ENCODE measurements around the gene APOA5. TPM values are rescaled to one million over a fixed set of nuclear protein-coding genes. Genes with fewer than 3 reads are reported as not detected.

The APOA5 gene
- total and polyA plus RNA-seq, 2 experiments from 2014 or later = 0.18 to 0.35 TPM

Other genes with a start within 250 kb of the APOA5 start
- 17.6 and 24.8 TPM in 2 replicates for gene BUD13, start 18.9 kb downstream of the APOA5 start, total RNA-seq (2014; rRNA removed; shearing (Covaris generic))
- gene BUD13, start 18.9 kb downstream of the APOA5 start, polyA plus RNA-seq (2016; fragmentation: Nextera tagmentation; extraction: Ambion mirVana) = 13.4 and 17.0 TPM in 2 replicates
- 52.0 and 96.7 TPM in 2 replicates for gene ZPR1, start 3.9 kb downstream of the APOA5 start, total RNA-seq (2014; rRNA removed; shearing (Covaris generic))
- gene ZPR1, start 3.9 kb downstream of the APOA5 start, polyA plus RNA-seq (2016; fragmentation: Nextera tagmentation; extraction: Ambion mirVana) = 46.8 and 55.4 TPM in 2 replicates
- gene APOA4, start 31.4 kb upstream of the APOA5 start, total RNA-seq (2014; rRNA removed; shearing (Covaris generic)) = not detected in 2 replicates
- gene APOA4, start 31.4 kb upstream of the APOA5 start, polyA plus RNA-seq (2016; fragmentation: Nextera tagmentation; extraction: Ambion mirVana) = not detected in 2 replicates
- gene APOC3, start 38.0 kb upstream of the APOA5 start, total RNA-seq (2014; rRNA removed; shearing (Covaris generic)) = not detected in 2 replicates
- not detected in 2 replicates for gene APOC3, start 38.0 kb upstream of the APOA5 start, polyA plus RNA-seq (2016; fragmentation: Nextera tagmentation; extraction: Ambion mirVana)
- gene APOA1, start 45.7 kb upstream of the APOA5 start, total RNA-seq (2014; rRNA removed; shearing (Covaris generic)) = not detected in 2 replicates
- gene APOA1, start 45.7 kb upstream of the APOA5 start, polyA plus RNA-seq (2016; fragmentation: Nextera tagmentation; extraction: Ambion mirVana) = 0.60 and 1.2 TPM in 2 replicates